ENCODE data around the gene GET4.
"Not testable (repeated sequence)": the region's sequence is repeated elsewhere in the genome, so short reads cannot be mapped to it uniquely, and the experiment has no call there.

GET4 gene

DNA sequence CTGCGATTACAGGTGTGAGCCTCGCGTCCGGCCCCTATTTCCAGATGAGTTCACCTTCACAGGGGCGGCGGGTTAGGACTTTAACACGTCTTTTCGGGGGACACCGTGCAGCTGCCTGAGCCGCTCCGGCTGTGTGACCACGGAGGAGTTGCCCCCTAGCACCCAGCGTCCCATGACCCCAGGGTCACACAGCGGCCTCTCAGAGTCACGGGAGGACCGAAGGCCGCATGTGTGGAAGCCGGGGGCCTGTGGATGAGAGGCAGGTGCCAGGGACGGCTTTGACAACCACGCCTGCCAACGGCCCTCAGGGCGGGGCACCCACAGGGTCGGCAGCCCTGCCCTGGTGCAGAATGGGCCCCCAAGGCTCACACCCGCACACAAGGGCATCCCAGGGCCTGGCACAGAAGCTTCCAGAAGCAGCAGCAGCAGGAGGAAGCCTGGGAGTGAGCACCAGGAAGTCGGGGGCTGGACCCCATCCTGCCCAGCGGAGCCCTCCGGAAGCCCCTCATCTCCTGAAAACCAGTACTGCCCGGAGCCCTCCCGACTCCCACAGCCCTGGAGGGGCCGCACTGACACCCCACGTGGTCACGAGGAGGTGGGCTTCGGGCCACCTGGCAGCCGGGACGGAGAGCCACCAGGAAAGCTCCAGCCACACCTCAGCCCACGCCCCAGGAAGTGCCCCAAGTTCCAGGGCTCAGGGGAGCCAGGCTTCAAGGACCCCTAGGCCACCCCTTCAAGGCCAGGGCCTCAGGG is 45.4 kb downstream of the GET4 start:
- no peak overlapping the region for H3K9ac ChIP-seq (ENCODE audit: low read length)
- peaks cover 6% of the 10 kb centered on the region for H3K4me1 ChIP-seq (ENCODE audit: control insufficient read depth, insufficient read depth, low read length)
- no peaks in the 10 kb centered on the region for H3K36me3 ChIP-seq (ENCODE audit: control insufficient read depth, insufficient read depth, low read length)
- H3K27ac ChIP-seq (ENCODE audit: low read depth, low read length) = no peak overlapping the region
- no peaks in the 10 kb centered on the region for H3K27me3 ChIP-seq (ENCODE audit: control insufficient read depth, insufficient read depth, low read length)
- H3K4me3 ChIP-seq (ENCODE audit: low read length) = peak overlapping the region; percentile 21

DNA sequence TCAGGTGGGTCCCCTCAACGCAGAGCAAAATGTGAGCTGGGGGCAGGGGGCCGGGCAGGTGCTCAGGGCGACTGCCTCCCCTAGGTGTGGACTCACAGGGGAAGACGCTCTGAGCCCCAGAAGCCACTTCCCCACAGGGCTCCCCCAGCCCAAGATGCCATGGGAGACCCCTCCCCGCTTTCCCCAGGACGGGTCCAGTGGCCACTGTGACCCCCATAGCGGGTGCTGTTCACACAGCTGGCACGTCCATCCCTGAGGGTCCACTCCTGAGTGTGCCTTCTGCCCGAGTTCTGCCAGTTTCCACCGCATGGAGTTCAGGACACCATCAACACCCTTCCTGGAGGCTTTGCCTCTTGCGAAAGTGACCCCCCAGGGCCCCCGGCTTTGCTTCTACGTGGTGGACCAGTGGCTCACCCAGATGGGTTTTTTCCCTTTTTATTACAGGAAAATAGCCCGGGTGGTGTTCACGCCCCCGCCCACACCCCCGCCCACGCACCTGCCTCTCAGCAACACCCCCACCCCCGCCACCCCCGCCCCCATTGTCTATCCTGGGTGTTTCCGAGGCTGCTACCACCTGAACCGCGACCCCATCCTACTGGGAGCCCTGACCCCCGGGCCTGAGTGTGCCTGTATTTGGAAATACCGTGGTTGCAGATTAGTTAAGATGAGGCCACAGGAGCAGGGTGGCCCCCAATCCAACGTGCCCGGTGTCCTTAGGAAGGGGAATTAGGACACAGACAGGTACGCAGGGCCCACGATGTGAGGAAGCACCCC is 46.2 kb downstream of the GET4 start:
- Histone ChIP-seq H3K27ac (ENCODE audit: low read depth, low read length) (no peak overlapping the region), H3K27me3 (ENCODE audit: control insufficient read depth, insufficient read depth, low read length) (no peaks in the 10 kb centered on the region), H3K4me3 (ENCODE audit: low read length) (peak overlapping the region; percentile 55), H3K36me3 (ENCODE audit: control insufficient read depth, insufficient read depth, low read length) (no peaks in the 10 kb centered on the region), H3K9ac (ENCODE audit: low read length) (peak overlapping the region; percentile 49), H3K4me1 (ENCODE audit: control insufficient read depth, insufficient read depth, low read length) (peaks cover 6% of the 10 kb centered on the region)

GRCh38 chr7:923108-924041 is 47.0 kb downstream of the GET4 start:
- Histone ChIP-seq H3K36me3 (ENCODE audit: control insufficient read depth, insufficient read depth, low read length) (no peaks in the 10 kb centered on the region), H3K27ac (ENCODE audit: low read depth, low read length) (peak overlapping the region; percentile 43), H3K9ac (ENCODE audit: low read length) (peak overlapping the region; percentile 49), H3K4me3 (ENCODE audit: low read length) (peak overlapping the region; percentile 55), H3K4me1 (ENCODE audit: control insufficient read depth, insufficient read depth, low read length) (peaks cover 10% of the 10 kb centered on the region), H3K27me3 (ENCODE audit: control insufficient read depth, insufficient read depth, low read length) (no peaks in the 10 kb centered on the region)

DNA sequence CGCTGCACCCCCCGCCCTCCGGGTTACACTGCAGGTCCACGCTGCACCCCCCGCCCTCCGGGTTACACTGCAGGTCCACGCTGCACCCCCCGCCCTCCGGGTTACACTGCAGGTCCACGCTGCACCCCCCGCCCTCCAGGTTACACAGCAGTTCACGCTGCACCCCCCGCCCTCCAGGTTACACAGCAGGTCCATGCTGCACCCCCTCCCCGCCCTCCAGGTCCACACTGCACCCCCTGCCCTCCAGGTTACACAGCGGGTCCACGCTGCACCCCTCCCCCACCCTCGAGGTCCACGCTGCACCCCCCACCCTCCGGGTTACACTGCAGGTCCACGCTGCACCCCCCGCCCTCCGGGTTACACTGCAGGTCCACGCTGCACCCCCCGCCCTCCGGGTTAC is 47.7 kb downstream of the GET4 start:
- not testable (repeated sequence) for H3K4me3 ChIP-seq (ENCODE audit: low read length); H3K27ac ChIP-seq (ENCODE audit: low read depth, low read length)
- H3K4me1 ChIP-seq (ENCODE audit: control insufficient read depth, insufficient read depth, low read length) = peaks cover 12% of the 10 kb centered on the region

GRCh38 chr7:924541-925231 is 48.3 kb downstream of the GET4 start:
- no peak overlapping the region for H3K27ac ChIP-seq (ENCODE audit: low read depth, low read length)
- H3K36me3 ChIP-seq (ENCODE audit: control insufficient read depth, insufficient read depth, low read length) = no peaks in the 10 kb centered on the region
- no peaks in the 10 kb centered on the region for H3K27me3 ChIP-seq (ENCODE audit: control insufficient read depth, insufficient read depth, low read length)
- H3K9ac ChIP-seq (ENCODE audit: low read length) = no peak overlapping the region
- H3K4me1 ChIP-seq (ENCODE audit: control insufficient read depth, insufficient read depth, low read length) = peaks cover 12% of the 10 kb centered on the region
- H3K4me3 ChIP-seq (ENCODE audit: low read length) = peak overlapping the region; percentile 36

More for the DNA sequence above, 47.7 kb downstream of the GET4 start:
- H3K27me3 ChIP-seq (ENCODE audit: control insufficient read depth, insufficient read depth, low read length); H3K36me3 ChIP-seq (ENCODE audit: control insufficient read depth, insufficient read depth, low read length); H3K9ac ChIP-seq (ENCODE audit: low read length): not testable (repeated sequence)

- Histone ChIP-seq H3K27me3 (ENCODE audit: control insufficient read depth, insufficient read depth, low read length) (no peaks in the 10 kb centered on the region), H3K9ac (ENCODE audit: low read length) (no peak overlapping the region), H3K4me3 (ENCODE audit: low read length) (no peak overlapping the region), H3K4me1 (ENCODE audit: control insufficient read depth, insufficient read depth, low read length) (peaks cover 12% of the 10 kb centered on the region), H3K27ac (ENCODE audit: low read depth, low read length) (peak overlapping the region; percentile 64), H3K36me3 (ENCODE audit: control insufficient read depth, insufficient read depth, low read length) (no peaks in the 10 kb centered on the region)
Observed at GRCh38 chr7:925601-926000, 49.2 kb downstream of the GET4 start.

- no peak overlapping the region for H3K4me3 ChIP-seq (ENCODE audit: low read length)
- H3K27ac ChIP-seq (ENCODE audit: low read depth, low read length) = peak overlapping the region; percentile 64
- H3K27me3 ChIP-seq (ENCODE audit: control insufficient read depth, insufficient read depth, low read length) = no peaks in the 10 kb centered on the region
- peaks cover 12% of the 10 kb centered on the region for H3K4me1 ChIP-seq (ENCODE audit: control insufficient read depth, insufficient read depth, low read length)
- no peak overlapping the region for H3K9ac ChIP-seq (ENCODE audit: low read length)
- no peaks in the 10 kb centered on the region for H3K36me3 ChIP-seq (ENCODE audit: control insufficient read depth, insufficient read depth, low read length)
Observed at GRCh38 chr7:926061-927030, 50.0 kb downstream of the GET4 start.

- H3K9ac ChIP-seq (ENCODE audit: low read length) = no peak overlapping the region
- peak overlapping the region; percentile 56 for H3K27ac ChIP-seq (ENCODE audit: low read depth, low read length)
- H3K4me3 ChIP-seq (ENCODE audit: low read length) = no peak overlapping the region
- no peaks in the 10 kb centered on the region for H3K36me3 ChIP-seq (ENCODE audit: control insufficient read depth, insufficient read depth, low read length)
- H3K27me3 ChIP-seq (ENCODE audit: control insufficient read depth, insufficient read depth, low read length) = no peaks in the 10 kb centered on the region
- peaks cover 12% of the 10 kb centered on the region for H3K4me1 ChIP-seq (ENCODE audit: control insufficient read depth, insufficient read depth, low read length)
Observed at GRCh38 chr7:927031-927671, 50.8 kb downstream of the GET4 start.

DNA sequence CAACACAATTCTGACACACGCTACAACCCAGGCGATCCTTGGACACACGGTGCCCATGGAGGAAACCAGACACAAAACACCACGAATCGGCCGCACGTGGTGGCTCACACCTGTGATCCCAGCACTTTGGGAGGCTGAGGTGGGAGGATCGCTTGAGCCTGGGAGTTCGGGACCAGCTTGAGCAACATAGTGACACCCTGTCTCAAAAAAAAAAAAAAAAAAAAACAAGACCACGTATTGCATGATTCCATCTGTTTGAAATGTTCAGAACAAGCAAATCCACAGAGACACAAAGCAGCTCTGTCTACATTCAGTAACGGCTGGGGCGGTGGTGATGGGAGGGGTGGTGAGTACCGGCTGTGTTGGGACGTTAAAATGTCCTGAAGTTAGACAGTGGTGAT is 53.0 kb downstream of the GET4 start:
- Histone ChIP-seq H3K9ac (ENCODE audit: low read length) (no peak overlapping the region), H3K4me3 (ENCODE audit: low read length) (no peak overlapping the region), H3K27me3 (ENCODE audit: control insufficient read depth, insufficient read depth, low read length) (no peaks in the 10 kb centered on the region), H3K27ac (ENCODE audit: low read depth, low read length) (peak overlapping the region; percentile 75), H3K4me1 (ENCODE audit: control insufficient read depth, insufficient read depth, low read length) (peaks cover 12% of the 10 kb centered on the region), H3K36me3 (ENCODE audit: control insufficient read depth, insufficient read depth, low read length) (peaks cover under 1% of the 10 kb centered on the region)

DNA sequence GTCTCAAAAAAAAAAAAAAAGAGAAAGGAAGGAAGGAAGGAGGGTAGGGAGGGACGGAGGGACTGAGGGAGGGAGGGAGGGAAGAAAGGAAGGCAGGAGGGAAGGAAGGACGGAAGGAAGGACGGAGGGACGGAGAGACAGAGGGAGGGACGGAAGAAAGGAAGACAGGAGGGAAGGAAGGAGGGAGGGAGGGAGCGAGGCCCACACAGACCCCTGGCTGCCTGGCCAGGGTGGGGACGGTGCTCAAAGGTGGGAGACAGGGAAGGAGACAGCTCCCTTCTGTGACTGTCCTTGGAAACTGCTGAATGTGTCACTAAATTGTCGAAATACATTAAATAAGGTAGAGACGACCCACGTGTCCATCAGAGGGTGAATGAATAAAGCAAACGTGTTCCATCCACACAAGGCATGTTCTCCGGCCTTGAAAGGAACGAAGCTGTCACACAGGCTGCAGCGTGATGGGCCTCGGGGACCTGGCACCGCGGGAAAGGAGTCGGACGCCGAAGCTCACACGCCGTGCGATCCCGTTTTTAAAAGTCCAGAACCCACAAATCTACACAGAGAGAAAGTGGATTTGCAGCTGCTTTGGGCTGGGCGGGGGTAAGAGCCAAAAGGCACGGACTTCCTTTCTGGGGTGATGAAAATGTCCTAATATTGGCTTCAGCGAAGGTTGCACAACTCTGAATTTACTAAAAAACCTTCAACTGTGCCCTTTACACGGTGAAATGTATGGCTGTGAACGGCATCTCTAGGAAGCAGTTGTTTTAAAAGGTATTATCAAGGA is 54.8 kb downstream of the GET4 start:
- Histone ChIP-seq H3K4me3 (ENCODE audit: low read length) (no peak overlapping the region), H3K36me3 (ENCODE audit: control insufficient read depth, insufficient read depth, low read length) (peaks cover 3% of the 10 kb centered on the region), H3K4me1 (ENCODE audit: control insufficient read depth, insufficient read depth, low read length) (peaks cover 6% of the 10 kb centered on the region), H3K27ac (ENCODE audit: low read depth, low read length) (no peak overlapping the region), H3K27me3 (ENCODE audit: control insufficient read depth, insufficient read depth, low read length) (no peaks in the 10 kb centered on the region), H3K9ac (ENCODE audit: low read length) (no peak overlapping the region)
